HG03460 (cell line): ENCODE results near the gene MERTK.

Source experiments
- ATAC-seq: cut with Tn5 transposase; IDR thresholded peaks from one replicate; pipeline ENCODE4 v1.9.1; 2021; ENCODE audit not compliant: unreplicated experiment

The MERTK gene

GRCh38 chr2:112073875-112074274 lies 175.5 kb downstream of the MERTK start:
- ATAC-seq, result no peak

GRCh38 chr2:112074506-112074905 lies 176.1 kb downstream of the MERTK start:
- no peak for ATAC-seq

GRCh38 chr2:112075490-112076260 lies 177.3 kb downstream of the MERTK start:
- ATAC-seq, result no peak

- no peak for ATAC-seq
Measured at GRCh38 chr2:112077814-112078213, 179.4 kb downstream of the MERTK start.
